GM19351 (cell line): ENCODE measurements around the gene SEMA7A.
A peak's percentile ranks its signal among the peaks of the same experiment; 100 is the strongest.

Experiments
- ATAC-seq: cut with Tn5 transposase; IDR thresholded peaks from one replicate; pipeline ENCODE4 v1.9.1; 2021; ENCODE audit warnings: mild to moderate bottlenecking, moderate library complexity; ENCODE audit not compliant: unreplicated experiment

SEMA7A gene

GRCh38 chr15:74389241-74390048 is 44.3 kb downstream of the SEMA7A start:
- no peak for ATAC-seq

GRCh38 chr15:74388363-74388951 is 45.3 kb downstream of the SEMA7A start:
- ATAC-seq, result no peak

- ATAC-seq, result no peak
These were observed 46.0 kb downstream of the SEMA7A start for GRCh38 chr15:74387621-74388362.

GRCh38 chr15:74387141-74387541 is 46.6 kb downstream of the SEMA7A start:
- no peak for ATAC-seq

- no peak for ATAC-seq
These were observed 47.1 kb downstream of the SEMA7A start for GRCh38 chr15:74386496-74387140.

GRCh38 chr15:74385733-74386132 is 48.0 kb downstream of the SEMA7A start:
- ATAC-seq, result no peak

- peak; percentile 63 for ATAC-seq
These were observed 48.7 kb downstream of the SEMA7A start for GRCh38 chr15:74384881-74385643.

GRCh38 chr15:74384566-74384880 is 49.2 kb downstream of the SEMA7A start:
- no peak for ATAC-seq

GRCh38 chr15:74383695-74384565 is 49.8 kb downstream of the SEMA7A start:
- ATAC-seq, result peak; percentile 57

- no peak for ATAC-seq
These were observed 50.5 kb downstream of the SEMA7A start for GRCh38 chr15:74383286-74383685.

GRCh38 chr15:74382004-74382816 is 51.5 kb downstream of the SEMA7A start:
- ATAC-seq, result no peak

GRCh38 chr15:74381481-74381880 is 52.3 kb downstream of the SEMA7A start:
- no peak for ATAC-seq

GRCh38 chr15:74381190-74381453 is 52.6 kb downstream of the SEMA7A start:
- no peak for ATAC-seq

GRCh38 chr15:74380361-74381189 is 53.2 kb downstream of the SEMA7A start:
- ATAC-seq, result no peak

GRCh38 chr15:74378848-74379247 is 54.9 kb downstream of the SEMA7A start:
- no peak for ATAC-seq

- ATAC-seq, result no peak
These were observed 55.7 kb downstream of the SEMA7A start for GRCh38 chr15:74377831-74378766.
